GM21390 (cell line): ENCODE results near the gene MPV17.
A peak's percentile ranks its signal among the peaks of the same experiment; 100 is the strongest.
"Not testable (repeated sequence)": the region's sequence is repeated elsewhere in the genome, so short reads cannot be mapped to it uniquely, and the experiment has no call there.

ENCODE experiments used
- ATAC-seq: cut with Tn5 transposase; IDR thresholded peaks from one replicate; pipeline ENCODE4 v1.9.1; 2021; ENCODE audit not compliant: unreplicated experiment

Gene MPV17

DNA sequence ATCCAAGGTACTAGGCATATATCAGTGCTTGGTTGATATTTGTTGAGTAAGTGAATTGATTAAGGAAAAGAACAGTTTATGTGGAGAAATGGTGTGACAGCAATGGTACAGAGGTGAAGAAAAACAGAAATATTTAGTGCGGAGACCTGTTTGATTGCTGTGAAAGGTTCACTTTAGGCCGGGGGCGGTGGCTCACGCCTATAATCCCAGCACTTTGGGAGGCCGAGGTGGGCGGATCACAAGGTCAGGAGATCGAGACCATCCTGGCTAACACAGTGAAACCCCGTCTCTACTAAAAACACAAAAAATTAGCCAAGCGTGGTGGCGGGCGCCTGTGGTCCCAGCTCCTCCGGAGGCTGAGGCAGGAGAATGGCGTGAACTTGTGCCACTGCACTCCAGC is 54.6 kb downstream of the MPV17 start:
- not testable (repeated sequence) for ATAC-seq

GRCh38 chr2:27265536-27265870 is 57.4 kb downstream of the MPV17 start:
- no peak for ATAC-seq

DNA sequence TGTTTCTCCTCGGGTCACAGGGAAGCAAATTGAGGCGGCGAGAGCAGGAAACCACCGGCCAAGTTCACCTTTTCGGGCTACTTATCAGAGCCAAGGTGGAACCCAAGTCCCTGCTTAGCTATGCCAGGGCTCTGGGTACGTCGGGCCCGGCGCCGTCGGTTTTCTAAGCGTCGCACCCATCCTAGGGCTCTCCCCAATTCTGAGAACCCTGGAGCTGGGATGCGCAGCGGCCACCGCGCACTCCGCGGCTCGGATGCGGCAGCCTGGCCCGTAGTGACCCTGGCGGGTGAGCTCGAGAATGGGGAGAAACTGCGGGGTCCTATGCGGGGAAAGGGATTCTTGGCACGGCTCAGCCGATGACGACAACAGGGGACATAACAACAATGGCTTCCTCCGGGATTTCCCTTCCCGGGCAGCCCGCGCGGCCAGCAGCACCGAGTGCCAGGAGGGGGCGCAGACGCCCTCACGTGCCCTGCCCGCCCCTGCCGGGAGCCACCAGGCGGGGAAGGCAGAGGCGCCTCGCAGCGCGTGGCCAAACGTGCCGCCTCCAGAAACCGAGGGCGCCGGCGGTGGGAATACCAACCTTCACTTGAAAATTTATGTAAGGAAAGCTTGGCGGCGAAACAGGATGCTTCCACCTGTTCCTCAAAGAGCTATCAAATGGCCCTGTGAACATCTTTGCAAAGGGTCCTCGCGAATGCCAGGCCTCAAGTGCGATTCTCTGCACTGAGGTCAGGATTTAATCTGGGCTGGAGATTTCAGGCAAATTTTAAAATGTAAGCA is 58.0 kb downstream of the MPV17 start:
- no peak for ATAC-seq

- no peak for ATAC-seq
These were observed 58.6 kb downstream of the MPV17 start for GRCh38 chr2:27264253-27264752.

DNA sequence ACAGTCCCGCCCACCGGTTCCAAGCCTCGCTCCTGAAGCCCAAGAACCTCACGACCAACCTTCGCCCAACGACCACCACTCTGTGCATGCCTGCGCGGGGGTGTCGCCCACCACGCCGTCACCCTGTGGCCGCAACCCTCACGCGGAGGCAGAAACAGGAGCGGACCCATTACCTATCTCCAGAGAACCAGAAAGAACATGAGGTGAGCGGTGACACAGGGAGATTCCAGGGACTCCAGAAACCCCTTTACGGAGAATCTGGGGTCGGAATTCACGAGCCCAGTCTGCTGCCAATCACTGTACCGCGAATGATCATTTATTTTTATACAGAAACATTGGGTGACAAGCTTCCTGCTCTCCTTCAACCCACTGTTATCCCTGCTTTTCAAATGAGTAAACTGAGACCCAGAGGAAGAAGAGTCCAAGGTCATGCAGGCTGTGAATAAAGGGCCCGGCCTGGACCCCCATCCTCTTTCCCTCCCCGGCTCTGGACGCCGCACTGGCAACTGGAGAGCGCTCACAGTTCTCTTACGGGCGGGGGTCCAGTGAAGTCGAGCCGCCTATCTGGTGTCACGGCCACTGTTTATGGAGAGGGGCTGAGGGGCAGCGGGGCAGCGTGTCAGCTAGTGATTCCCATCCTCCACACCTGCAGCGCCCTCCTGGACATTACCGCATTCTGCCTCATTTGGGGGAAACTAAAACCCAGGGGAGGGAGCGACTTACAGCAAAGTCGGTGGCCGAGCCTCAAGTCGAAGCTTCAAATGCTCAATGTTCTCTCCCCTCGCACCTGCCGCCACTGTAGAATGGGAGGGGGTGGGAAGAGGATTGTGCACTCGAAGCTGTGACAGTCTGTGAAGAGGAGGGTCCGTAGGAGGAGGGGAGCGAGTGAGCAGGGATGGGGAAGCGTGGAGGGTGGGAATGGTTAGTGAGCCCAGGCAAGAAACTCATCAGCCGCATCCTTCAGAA is 59.3 kb downstream of the MPV17 start:
- no peak for ATAC-seq

DNA sequence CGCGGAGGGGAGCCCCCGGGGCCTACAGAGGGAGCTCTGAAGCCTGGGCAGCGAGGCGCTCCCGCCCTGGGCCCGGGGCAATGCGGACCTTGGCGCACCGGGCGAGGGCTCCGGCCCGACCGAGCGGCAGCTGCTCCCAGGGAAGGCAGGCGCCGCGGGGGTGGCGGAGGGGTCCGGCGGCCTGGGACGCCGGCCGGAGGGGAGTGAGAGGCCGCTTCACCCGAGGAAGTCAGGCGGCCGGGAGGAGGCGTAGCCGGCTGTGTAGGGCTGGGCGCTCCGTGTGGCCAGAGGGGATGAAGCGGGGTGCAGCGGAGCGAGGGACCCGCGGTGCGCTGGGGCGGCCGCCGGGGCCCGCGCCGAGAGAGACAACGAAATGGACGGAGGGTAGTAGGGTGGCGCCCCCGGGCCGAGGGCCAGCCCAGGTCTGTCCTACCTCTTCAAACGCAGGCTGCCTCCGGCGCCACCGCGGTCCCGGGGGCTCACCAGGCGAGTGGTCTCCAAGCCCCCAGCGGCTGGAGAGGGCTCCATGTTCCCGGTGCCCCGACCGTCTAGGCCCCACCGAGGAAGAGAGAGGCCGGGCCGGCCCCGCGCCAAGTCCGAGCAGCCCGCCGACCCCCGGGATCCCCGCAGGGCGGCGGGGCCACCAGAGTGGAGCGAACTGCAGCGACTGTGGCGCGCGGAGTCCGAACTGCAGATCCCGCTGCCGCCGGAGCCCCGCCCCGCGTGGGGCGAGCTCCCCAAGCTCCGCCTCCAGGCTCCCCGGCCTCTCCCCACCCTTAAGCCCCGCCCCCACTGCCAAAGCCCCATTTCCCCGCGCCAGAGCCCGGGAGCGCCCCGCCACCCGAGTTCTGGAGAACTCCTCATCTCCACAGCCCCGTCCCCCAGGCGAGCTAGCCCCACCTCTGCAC is 60.3 kb downstream of the MPV17 start, which contains the start of gene SLC30A3:
Gene SLC30A3 (minus strand): TSS at position 669 of the 908 bp plus-strand sequence. CDS start 141 bp downstream, at position 528.
- ATAC-seq = peak; percentile 51

DNA sequence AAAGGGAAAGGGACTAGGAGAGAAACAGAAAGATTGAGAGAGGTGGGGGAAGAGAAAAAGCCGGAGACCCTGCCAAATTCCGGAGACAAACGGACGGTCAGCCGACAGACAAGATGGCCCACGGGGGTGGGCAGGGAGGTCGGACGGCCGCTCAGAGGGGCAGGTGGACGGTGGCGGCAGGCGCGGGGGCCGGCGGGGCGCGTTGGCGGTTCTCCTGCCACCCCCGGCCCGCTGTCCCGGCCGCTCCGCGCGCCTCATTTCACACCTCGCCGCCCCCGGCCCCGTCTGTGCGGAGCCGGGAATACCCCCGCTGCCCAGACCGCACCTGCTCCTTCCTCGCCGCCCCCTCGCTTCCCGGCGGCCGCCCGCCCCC is 61.0 kb downstream of the MPV17 start:
- no peak for ATAC-seq

- no peak for ATAC-seq
These were observed 61.5 kb downstream of the MPV17 start for GRCh38 chr2:27261241-27261925.
